Cardiac muscle cell (in vitro differentiated cells and primary cell): ENCODE data around the gene TDRD12. TPM values are rescaled to one million over a fixed set of nuclear protein-coding genes. Genes with fewer than 3 reads are reported as not detected.
A peak's percentile ranks its signal among the peaks of the same experiment; 100 is the strongest.

Experiments used
- DNase-seq, 2 donors: peaks; one replicate each; pipeline versions ENCODE4 v3.0.0 to v3.0.0-alpha.2; 2010 to 2017; ENCODE audit warnings: low read depth in 1 of 2, low spot score in 1 of 2
- H3K27ac ChIP-seq: fragments of 200-600 bp; sonication (generic); 2 replicates; pipeline ENCODE4 v1.5.1; 2016
- H3K27me3 ChIP-seq: fragments of 200-600 bp; sonication (generic); 2 replicates; pipeline ENCODE4 v1.6.0; 2016; ENCODE audit warnings: control low read depth
- H3K36me3 ChIP-seq: fragments of 200-600 bp; sonication (generic); 2 replicates; pipeline ENCODE4 v1.5.1; 2016; ENCODE audit warnings: control low read depth
- H3K4me1 ChIP-seq: fragments of 200-600 bp; sonication (generic); 2 replicates; pipeline ENCODE4 v1.8.1; 2017; ENCODE audit warnings: low read depth, mild to moderate bottlenecking, mixed run types
- H3K4me3 ChIP-seq: fragments of 200-600 bp; sonication (generic); 2 replicates; pipeline ENCODE4 v1.5.1; 2016; ENCODE audit warnings: mild to moderate bottlenecking
- H3K9me3 ChIP-seq: fragments of 200-600 bp; sonication (generic); 2 replicates; pipeline ENCODE4 v1.5.1; 2017; ENCODE audit warnings: low read depth, mild to moderate bottlenecking, control low read depth
- polyA plus RNA-seq: library from polyadenylated mRNA; unstranded; fragments of >200 nt; fragmentation: Nextera tagmentation; extraction: Ambion mirVana; gene quantifications from 2 replicates; pipeline ENCODE4 v1.2.1, GENCODE V29; 2016
- total RNA-seq: library from RNA; depleted of rRNA; stranded (reverse); fragments of >200 nt; gene quantifications from 2 replicates; pipeline ENCODE4 v1.2.3, GENCODE V29; 2016
- TF ChIP-seq, protein P1 (sequence below): IDR thresholded peaks from 2 replicates; pipeline ENCODE4 v1.5.1; 2012; ENCODE audit warnings: low read depth, mild to moderate bottlenecking, low read length

The TDRD12 gene
- total and polyA plus RNA-seq, 2 experiments from 2014 or later = 0.03 to 0.10 TPM

DNA sequence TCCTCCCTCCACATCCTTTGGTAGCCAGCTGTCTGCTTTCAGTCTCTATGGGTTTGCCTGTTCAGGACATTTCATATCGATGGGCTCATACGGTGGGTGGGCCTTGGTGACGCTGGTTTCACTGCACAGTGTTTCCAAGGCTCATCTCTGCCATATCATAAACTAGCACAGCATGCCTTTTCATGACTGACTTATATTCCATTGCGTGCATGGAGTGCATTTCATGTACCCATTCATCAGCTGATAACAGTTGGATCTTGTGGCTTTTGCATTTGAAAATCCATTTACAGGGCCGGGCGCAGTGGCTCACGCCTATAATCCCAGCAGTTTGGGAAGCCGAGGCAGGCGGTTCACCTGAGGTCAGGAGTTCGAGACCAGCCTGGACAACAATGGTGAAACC, 69.9 kb downstream of the TDRD12 start:
- H3K27me3 ChIP-seq = no peaks in the 10 kb centered on the region
- H3K27ac ChIP-seq = no peak overlapping the region
- H3K36me3 ChIP-seq = no peaks in the 10 kb centered on the region
- no peak for DNase-seq
- H3K9me3 ChIP-seq = no peaks in the 10 kb centered on the region
- H3K4me3 ChIP-seq = no peak overlapping the region
- no peaks in the 10 kb centered on the region for H3K4me1 ChIP-seq
- TF ChIP-seq, protein P1, sequence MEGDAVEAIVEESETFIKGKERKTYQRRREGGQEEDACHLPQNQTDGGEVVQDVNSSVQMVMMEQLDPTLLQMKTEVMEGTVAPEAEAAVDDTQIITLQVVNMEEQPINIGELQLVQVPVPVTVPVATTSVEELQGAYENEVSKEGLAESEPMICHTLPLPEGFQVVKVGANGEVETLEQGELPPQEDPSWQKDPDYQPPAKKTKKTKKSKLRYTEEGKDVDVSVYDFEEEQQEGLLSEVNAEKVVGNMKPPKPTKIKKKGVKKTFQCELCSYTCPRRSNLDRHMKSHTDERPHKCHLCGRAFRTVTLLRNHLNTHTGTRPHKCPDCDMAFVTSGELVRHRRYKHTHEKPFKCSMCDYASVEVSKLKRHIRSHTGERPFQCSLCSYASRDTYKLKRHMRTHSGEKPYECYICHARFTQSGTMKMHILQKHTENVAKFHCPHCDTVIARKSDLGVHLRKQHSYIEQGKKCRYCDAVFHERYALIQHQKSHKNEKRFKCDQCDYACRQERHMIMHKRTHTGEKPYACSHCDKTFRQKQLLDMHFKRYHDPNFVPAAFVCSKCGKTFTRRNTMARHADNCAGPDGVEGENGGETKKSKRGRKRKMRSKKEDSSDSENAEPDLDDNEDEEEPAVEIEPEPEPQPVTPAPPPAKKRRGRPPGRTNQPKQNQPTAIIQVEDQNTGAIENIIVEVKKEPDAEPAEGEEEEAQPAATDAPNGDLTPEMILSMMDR = no peak

GRCh38 chr19:32798201-32798600, 78.6 kb downstream of the TDRD12 start:
- no peaks in the 10 kb centered on the region for H3K9me3 ChIP-seq
- no peaks in the 10 kb centered on the region for H3K36me3 ChIP-seq
- peaks cover 6% of the 10 kb centered on the region for H3K4me1 ChIP-seq
- H3K27ac ChIP-seq = peak overlapping the region; percentile 13
- no peak overlapping the region for H3K4me3 ChIP-seq
- no peaks in the 10 kb centered on the region for H3K27me3 ChIP-seq
- TF ChIP-seq, protein P1 = no peak
- DNase-seq = peak in 1 of 2 donors; percentile 18

DNA sequence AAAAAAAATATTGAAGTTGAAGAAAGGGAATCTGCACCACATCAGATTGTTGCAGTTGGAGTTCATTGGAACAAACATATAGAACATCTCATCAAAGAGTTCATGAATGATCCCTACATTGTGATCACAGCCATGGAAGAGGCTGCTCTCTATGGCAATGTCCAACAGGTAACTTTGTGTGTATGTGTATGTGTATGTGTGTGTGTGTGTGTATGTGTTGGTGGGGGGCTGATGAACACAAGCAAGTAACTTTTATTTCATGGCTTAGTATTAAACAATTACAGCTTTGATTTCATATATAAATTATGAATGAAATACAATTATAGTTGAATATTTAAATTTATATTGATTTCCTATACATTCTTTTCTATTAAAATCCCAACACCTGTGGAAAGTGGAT, 80.6 kb downstream of the TDRD12 start:
- no peak for DNase-seq
- Histone ChIP-seq H3K27ac (no peak overlapping the region), H3K36me3 (no peaks in the 10 kb centered on the region), H3K4me3 (no peak overlapping the region), H3K9me3 (no peaks in the 10 kb centered on the region), H3K4me1 (peaks cover 6% of the 10 kb centered on the region), H3K27me3 (no peaks in the 10 kb centered on the region)
- TF ChIP-seq, protein P1 = no peak

GRCh38 chr19:32800754-32801153, 81.2 kb downstream of the TDRD12 start:
- no peaks in the 10 kb centered on the region for H3K36me3 ChIP-seq
- H3K4me3 ChIP-seq = no peak overlapping the region
- no peaks in the 10 kb centered on the region for H3K27me3 ChIP-seq
- TF ChIP-seq, protein P1 = no peak
- no peak overlapping the region for H3K27ac ChIP-seq
- no peaks in the 10 kb centered on the region for H3K9me3 ChIP-seq
- no peak for DNase-seq
- peaks cover 6% of the 10 kb centered on the region for H3K4me1 ChIP-seq

DNA sequence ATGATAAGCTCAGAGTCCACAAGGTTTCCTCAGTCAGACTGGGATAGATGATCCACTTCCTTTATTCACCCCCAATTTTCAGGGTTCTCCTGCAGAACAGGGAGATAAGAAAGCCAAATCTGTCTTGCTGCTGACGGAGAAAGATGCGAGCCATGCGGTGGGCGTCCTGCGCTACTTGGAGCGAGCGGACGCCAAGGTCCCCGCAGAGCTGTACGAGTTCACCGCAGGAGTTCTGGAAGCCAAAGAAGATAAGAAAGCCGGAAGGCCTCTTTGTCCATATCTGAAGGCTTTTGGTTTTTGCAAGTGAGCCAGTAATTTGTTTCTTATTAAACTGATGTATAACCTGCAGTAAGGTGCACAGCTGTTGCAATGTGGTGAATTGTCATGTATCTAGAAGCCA, 83.3 kb downstream of the TDRD12 start:
- TF ChIP-seq, protein P1 = no peak
- H3K27me3 ChIP-seq = no peaks in the 10 kb centered on the region
- H3K36me3 ChIP-seq = no peaks in the 10 kb centered on the region
- no peaks in the 10 kb centered on the region for H3K9me3 ChIP-seq
- DNase-seq = no peak
- H3K4me3 ChIP-seq = no peak overlapping the region
- no peak overlapping the region for H3K27ac ChIP-seq
- H3K4me1 ChIP-seq = peaks cover 6% of the 10 kb centered on the region

- Histone ChIP-seq H3K36me3 (no peaks in the 10 kb centered on the region), H3K27ac (no peak overlapping the region), H3K4me3 (no peak overlapping the region), H3K9me3 (no peaks in the 10 kb centered on the region), H3K27me3 (no peaks in the 10 kb centered on the region), H3K4me1 (no peaks in the 10 kb centered on the region)
- TF ChIP-seq, protein P1 = no peak
- DNase-seq = no peak
Observed at GRCh38 chr19:32808236-32808635, 88.7 kb downstream of the TDRD12 start.
